MG63 (cell line): ENCODE data around the gene AADAT. TPM values are rescaled to one million over a fixed set of nuclear protein-coding genes. Genes with fewer than 3 reads are reported as not detected.
"Not testable (repeated sequence)": the region's sequence is repeated elsewhere in the genome, so short reads cannot be mapped to it uniquely, and the experiment has no call there.

ENCODE experiments used
- DNase-seq: peaks from one replicate; pipeline ENCODE4 v3.0.0-alpha.2; 2020
- H3K27me3 ChIP-seq: fragments of 250-450 bp; sonication (Bioruptor Pico); 2 replicates; pipeline ENCODE4 v1.5.1; 2020; ENCODE audit warnings: mild to moderate bottlenecking, moderate library complexity
- H3K36me3 ChIP-seq: fragments of 250-450 bp; sonication (Bioruptor Pico); 2 replicates; pipeline ENCODE4 v1.5.1; 2020; ENCODE audit warnings: mild to moderate bottlenecking, moderate library complexity
- H3K4me3 ChIP-seq: fragments of 250-450 bp; sonication (Bioruptor Pico); 2 replicates; pipeline ENCODE4 v1.5.1; 2020; ENCODE audit warnings: mild to moderate bottlenecking, moderate library complexity
- H3K9me3 ChIP-seq: fragments of 250-450 bp; sonication (Bioruptor Pico); 2 replicates; pipeline ENCODE4 v1.5.1; 2020; ENCODE audit warnings: mild to moderate bottlenecking, moderate library complexity
- total RNA-seq: library from RNA; depleted of rRNA; stranded (reverse); fragments of >200 nt; shearing (Covaris generic); gene quantifications from 2 replicates; pipeline ENCODE4 v1.2.3, GENCODE V29; 2014; ENCODE audit warnings: low replicate concordance

Gene AADAT
- total RNA-seq, 1 experiment from 2014 or later, result 2.6 TPM

DNA sequence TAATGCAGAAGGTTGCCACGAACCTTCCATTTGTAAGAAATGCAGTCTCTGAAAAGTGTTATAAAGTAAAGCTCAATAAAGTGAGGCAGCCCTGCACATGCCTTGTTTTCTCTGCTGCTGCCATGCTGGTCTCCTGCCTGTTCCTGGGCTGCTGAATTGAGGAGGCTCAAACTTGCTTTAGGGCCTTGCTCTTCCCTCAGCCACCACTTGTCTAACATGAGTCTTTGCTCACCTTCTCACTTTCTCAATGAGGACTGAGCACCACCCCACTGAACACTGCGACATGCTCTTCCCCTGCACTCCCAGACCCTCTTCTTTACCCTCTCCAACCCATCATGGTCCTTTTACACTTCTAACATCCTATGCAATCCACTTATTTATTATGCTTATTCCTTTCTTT lies 38.4 kb downstream of the AADAT start:
- H3K36me3 ChIP-seq, result no peaks in the 10 kb centered on the region
- no peak overlapping the region for H3K4me3 ChIP-seq
- no peaks in the 10 kb centered on the region for H3K27me3 ChIP-seq
- no peaks in the 10 kb centered on the region for H3K9me3 ChIP-seq
- DNase-seq, result no peak

DNA sequence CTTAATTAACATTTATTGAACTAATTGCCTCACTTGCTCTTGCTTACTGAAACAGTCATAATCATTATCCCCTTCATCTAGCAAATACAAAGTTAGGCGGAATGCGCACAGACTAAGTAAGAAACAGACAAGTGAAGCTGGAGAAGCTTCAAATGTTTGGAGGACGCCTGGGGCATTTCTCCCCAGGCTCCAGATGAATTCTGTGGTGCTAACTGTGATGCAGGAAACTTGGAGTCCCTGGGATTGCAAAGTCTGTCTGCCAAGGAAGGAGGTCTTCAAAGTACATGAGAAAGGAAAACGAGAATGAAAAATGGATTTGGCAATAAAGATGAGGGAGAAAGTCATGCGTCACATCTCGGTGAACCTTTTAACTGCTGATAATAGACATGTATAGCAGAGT lies 40.0 kb downstream of the AADAT start:
- Histone ChIP-seq H3K9me3 (no peaks in the 10 kb centered on the region), H3K36me3 (no peaks in the 10 kb centered on the region), H3K27me3 (no peaks in the 10 kb centered on the region), H3K4me3 (no peak overlapping the region)
- DNase-seq, result no peak

DNA sequence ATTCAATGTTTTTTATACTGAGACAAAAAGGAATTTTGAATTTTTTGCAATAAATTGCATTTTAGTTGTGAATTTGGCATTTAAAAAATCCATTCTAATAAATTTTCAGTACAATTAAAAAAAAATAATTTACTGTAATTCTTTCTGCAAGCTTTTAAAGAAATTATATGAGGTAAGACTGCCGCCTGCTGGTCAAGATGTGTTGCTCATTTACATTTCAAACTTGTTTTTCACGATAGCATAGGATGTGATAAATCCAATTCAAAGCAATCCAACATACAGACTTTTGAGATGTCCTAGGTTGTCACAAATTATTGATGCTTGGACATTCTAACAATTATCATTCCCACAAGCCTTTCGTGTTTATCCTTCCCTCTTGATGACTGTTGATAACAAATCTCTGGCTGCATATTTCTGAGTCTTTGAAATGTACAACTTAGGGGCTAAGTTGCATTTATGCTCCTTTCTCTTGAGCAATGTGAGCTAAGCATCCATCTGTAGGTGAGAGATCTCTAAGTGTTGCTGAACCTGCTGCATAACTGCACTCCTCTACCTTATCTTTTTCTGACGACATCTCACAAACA lies 41.9 kb downstream of the AADAT start:
- Histone ChIP-seq H3K36me3 (no peaks in the 10 kb centered on the region), H3K9me3 (no peaks in the 10 kb centered on the region), H3K27me3 (no peaks in the 10 kb centered on the region), H3K4me3 (no peak overlapping the region)
- DNase-seq, result no peak

DNA sequence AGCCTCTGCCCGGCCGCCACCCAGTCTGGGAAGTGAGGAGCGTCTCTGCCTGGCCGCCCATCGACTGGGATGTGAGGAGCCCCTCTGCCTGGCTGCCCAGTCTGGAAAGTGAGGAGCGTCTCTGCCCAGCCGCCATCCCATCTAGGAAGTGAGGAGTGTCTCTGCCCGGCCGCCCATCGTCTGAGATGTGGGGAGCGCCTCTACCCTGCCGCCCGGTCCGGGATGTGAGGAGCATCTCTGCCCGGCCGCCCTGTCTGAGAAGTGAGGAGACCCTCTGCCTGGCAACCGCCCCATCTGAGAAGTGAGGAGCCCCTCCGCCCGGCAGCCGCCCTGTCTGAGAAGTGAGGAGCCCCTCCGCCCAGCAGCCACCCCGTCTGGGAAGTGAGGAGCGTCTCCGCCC lies 43.6 kb downstream of the AADAT start:
- not testable (repeated sequence) for H3K9me3 ChIP-seq, H3K4me3 ChIP-seq, H3K27me3 ChIP-seq, DNase-seq, H3K36me3 ChIP-seq

DNA sequence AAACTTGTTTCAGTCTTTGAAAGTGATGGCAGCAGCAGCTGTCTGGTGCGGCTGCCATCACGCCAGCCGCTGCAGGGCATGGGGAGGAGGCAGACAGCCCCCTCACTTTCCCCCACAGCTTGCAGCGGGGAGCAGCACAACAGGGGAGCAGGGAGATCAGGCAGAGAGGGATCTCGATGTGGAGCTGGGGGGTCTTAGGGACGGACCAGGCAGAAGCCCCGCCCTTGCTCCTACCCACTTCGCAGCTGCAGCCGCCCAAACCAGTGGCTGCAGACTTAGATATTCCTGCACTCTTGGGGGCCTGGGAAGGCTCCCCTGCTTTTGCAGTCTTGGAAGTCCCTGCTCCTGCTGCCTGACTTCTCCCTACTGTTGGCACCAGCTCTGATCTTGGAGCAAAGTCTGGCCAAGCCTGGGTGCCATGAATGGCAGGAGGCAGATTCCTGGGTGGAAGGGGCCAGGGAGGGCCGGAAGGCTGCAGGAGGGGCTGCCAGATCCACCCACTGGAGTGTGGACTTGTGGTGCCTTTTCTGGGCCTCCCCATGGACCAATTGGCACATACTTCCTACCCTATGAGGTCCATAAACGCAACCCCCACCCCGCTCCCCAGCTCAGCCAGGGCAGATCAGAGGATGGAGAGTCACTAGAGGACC lies 49.6 kb downstream of the AADAT start:
- Histone ChIP-seq H3K36me3 (no peaks in the 10 kb centered on the region), H3K9me3 (no peaks in the 10 kb centered on the region), H3K4me3 (no peak overlapping the region), H3K27me3 (no peaks in the 10 kb centered on the region)
- no peak for DNase-seq

DNA sequence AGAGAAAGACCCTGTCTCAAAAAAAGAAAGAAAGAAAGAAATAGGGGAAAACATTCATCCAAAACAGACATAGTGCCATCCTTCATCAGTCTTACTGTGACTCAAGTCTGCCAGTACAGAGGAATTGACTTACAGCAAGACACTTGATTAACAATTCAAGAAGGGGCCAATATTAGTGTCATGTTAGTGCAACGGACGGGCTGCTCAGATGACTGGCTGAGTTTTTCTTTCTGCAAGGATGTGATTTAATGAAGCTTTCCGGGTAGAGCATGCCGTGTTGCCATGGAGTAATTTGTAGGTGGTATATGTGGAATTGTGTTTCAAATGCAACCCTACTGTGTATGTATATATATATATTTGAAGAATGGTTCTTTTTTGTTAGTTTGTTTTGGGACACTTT lies 51.0 kb downstream of the AADAT start:
- H3K9me3 ChIP-seq, result no peaks in the 10 kb centered on the region
- no peak for DNase-seq
- no peaks in the 10 kb centered on the region for H3K27me3 ChIP-seq

DNA sequence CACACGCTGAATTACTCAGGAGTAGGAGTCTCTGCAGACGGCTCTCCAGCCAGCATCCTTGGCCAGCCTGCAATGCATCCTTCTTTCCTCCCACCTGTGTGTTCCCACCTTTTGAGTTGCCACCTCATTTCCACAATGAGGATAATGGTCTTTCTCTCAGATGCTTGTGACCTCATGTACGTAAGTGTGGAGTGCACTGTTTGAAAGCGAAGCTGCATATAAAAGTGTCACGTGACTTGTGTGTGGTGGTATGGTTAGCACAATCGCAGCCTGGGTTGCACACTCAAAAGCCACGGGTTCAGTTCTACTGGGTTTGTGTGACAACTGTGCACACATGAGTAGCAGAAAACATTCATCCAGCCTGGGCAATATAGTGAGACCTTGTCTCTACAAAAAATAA lies 51.5 kb downstream of the AADAT start:
- Histone ChIP-seq H3K4me3 (no peak overlapping the region), H3K27me3 (no peaks in the 10 kb centered on the region), H3K36me3 (no peaks in the 10 kb centered on the region), H3K9me3 (no peaks in the 10 kb centered on the region)
- no peak for DNase-seq

More for the DNA sequence above, 51.0 kb downstream of the AADAT start:
- no peaks in the 10 kb centered on the region for H3K36me3 ChIP-seq
- no peak overlapping the region for H3K4me3 ChIP-seq

DNA sequence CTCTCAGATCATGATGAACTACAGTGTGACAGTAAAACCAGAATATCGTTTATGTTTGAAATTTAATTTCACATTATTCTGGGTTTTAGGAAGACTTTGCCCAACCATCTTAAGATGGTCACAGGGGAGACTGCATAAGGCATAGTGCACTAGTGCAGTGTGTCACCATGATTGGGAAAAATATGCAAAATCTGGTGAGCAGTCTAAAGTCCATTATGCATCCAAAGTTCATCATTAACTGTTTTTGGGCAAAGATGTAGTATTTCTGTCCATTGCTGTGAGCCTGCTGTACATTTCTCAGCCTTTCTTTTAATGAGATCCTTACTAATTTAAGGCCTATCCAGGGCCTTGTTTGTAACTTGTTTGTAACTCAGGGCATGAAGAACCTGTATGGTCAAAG lies 52.3 kb downstream of the AADAT start:
- DNase-seq, result no peak
- Histone ChIP-seq H3K4me3 (no peak overlapping the region), H3K9me3 (no peaks in the 10 kb centered on the region), H3K27me3 (no peaks in the 10 kb centered on the region), H3K36me3 (no peaks in the 10 kb centered on the region)

DNA sequence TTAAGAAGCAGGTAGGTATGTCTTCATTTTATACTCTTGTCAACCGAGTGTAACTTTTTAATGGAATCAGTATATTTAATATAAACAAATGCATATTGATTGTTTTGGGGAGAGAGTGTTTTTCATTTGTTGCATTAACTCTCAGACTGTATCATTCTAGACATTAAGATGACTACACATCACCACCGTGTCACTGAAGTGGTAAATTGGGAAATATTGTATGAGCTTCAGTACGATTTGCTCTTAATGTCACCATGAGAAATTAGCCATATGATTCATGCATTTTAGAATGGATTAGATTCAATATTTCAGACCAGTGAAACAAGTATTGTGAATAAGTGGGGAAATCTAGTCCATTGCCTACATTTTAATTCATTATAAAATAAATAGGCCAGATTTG lies 53.9 kb downstream of the AADAT start:
- Histone ChIP-seq H3K27me3 (no peaks in the 10 kb centered on the region), H3K36me3 (no peaks in the 10 kb centered on the region), H3K4me3 (no peak overlapping the region), H3K9me3 (no peaks in the 10 kb centered on the region)
- DNase-seq, result no peak

DNA sequence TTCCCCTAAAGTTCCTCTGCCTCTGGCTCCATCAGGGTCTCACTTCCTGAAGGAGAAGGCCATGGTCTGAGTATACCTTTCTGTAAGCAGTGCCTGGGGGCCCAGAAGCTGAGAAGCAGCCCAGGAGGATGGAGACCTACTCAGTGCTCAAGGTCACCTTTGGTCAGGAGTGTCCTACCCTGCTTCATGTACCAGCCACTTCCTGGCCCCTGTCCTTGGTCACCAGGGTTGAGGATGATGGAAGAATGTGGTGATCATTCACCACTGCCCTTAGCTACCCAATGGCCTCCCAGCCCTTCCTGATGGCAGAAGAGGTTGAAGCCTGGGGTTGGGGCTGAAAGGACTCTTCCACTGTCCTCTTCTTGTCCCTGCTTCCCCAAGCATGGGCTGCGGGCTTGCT lies 54.5 kb downstream of the AADAT start:
- Histone ChIP-seq H3K36me3 (no peaks in the 10 kb centered on the region), H3K9me3 (no peaks in the 10 kb centered on the region), H3K4me3 (no peak overlapping the region), H3K27me3 (no peaks in the 10 kb centered on the region)
- no peak for DNase-seq

DNA sequence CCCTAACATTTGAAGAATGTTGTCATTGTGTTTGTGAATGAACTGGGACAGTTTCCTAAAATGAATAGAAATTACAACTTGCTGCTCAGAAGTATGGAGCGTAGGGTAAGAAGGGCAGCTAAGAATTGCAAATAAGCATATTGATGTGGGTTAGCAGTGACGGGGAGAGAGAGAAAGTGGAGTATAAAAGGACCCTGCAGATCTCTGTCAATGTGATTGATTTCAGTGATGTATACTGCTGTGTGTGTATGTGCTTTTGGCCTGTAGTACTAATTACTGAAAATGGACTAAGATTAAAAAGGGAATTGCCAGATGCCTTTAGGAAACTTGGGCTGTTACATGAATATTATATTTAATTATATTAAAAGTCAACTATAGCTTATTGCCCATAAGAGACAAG lies 55.8 kb downstream of the AADAT start:
- Histone ChIP-seq H3K27me3 (no peaks in the 10 kb centered on the region), H3K4me3 (no peak overlapping the region), H3K9me3 (no peaks in the 10 kb centered on the region), H3K36me3 (no peaks in the 10 kb centered on the region)
- DNase-seq, result no peak

DNA sequence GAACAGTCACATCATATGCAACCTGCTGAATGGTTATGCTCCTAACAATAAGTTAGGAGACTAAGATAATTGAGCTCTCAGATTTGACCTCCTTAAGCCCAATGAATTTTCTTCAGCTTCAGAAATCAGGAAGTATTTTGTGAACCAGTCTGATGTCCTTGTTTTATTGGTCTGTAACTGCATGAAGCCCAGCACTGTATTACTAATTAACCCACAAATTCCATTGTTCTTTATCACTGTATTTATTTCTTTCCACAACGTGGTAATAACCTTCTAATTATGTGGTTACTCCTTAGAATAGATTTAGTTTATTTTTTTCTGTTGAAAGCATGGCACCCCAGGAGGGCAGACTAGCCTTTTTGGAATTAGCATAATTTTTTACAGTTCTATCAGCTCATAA lies 59.6 kb downstream of the AADAT start:
- Histone ChIP-seq H3K27me3 (peaks cover 4% of the 10 kb centered on the region; the same call in 1 of the 2 replicates), H3K9me3 (no peaks in the 10 kb centered on the region), H3K4me3 (no peak overlapping the region), H3K36me3 (no peaks in the 10 kb centered on the region)
- no peak for DNase-seq

DNA sequence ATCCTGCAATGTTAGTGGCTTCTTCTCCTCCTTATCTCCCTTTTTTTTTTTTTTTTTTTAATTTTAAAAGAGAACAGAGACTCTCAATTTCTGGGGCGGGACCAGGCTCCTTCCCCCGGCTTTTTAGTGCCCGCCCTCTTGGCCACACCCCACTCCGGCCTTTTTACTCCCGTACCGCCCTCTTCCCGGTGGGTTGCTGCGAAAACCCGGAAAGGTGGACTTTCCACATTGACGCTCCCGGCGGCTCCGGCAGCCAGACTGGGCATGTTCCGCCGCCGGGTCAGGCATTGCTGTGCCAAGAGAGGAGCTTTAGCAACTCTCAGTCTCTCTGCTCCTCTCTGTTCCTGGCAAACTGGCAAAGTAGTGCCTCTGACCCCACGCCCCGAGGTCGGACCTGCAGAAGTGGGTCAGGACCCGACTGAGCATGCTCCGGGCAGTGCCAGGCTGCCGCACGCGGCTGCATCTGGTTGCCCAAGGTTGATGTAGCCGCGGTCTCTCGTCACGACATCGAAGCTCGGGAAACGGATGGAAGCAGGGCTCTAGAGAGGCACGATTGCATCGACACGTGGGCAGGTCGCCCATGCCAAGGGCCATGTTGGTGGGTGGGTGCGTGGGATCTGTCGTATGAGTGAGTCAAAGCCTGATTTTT lies 62.5 kb downstream of the AADAT start:
- no peaks in the 10 kb centered on the region for H3K9me3 ChIP-seq
- H3K27me3 ChIP-seq, result peaks cover 6% of the 10 kb centered on the region; the same call in 1 of the 2 replicates
- no peaks in the 10 kb centered on the region for H3K36me3 ChIP-seq
- peak overlapping the region; percentile 60 for H3K4me3 ChIP-seq
- DNase-seq, result peak; percentile 85

DNA sequence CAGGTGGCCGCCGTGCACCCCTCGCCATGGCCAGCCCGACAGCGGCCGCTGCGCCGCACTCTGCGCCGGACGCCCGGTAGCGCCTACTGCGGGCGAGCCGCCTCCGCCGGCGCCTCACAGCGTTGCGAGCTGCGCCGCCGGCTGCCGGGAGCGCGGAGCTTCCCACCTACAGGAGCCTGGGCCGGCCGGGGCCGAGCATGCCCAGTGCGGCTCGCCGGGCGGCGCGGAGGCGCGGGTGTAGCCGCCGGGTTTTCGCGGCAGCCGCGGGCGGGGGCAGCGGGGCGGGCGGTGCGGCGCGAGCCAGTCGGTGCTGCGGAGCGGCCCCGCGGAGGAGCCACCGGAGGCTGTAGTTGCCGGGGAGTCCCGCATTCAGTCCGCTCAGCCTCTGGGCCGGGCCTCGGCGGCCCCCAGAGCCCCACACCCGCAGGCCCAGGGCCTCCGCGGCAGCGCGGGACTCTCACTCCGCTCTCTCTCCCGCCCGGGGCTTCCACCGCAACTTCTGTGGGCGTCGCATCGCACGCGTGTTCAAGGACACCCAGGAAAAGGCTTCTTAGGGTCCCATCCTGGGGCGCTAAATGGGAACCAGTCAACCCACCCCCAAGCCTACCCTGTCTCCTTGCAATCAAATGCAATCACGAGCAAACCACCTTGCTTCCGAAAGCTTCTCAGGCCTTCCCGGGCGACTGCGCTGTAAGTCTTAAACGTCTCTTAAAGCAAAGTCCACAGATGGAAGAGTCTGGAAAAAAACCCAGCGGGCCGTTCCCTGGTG lies 63.3 kb downstream of the AADAT start, which contains the start of gene MFAP3L:
Gene MFAP3L, minus strand, starts transcription at position 143 of the 769 bp plus-strand sequence. CDS start 20,518 bp downstream, outside the sequence.
- H3K9me3 ChIP-seq, result no peaks in the 10 kb centered on the region
- H3K36me3 ChIP-seq, result no peaks in the 10 kb centered on the region
- H3K4me3 ChIP-seq, result peak within 1 kb of the TSS; percentile 60
- H3K27me3 ChIP-seq, result peaks cover 6% of the 10 kb centered on the region; the same call in 1 of the 2 replicates
- DNase-seq, result peak; percentile 83

DNA sequence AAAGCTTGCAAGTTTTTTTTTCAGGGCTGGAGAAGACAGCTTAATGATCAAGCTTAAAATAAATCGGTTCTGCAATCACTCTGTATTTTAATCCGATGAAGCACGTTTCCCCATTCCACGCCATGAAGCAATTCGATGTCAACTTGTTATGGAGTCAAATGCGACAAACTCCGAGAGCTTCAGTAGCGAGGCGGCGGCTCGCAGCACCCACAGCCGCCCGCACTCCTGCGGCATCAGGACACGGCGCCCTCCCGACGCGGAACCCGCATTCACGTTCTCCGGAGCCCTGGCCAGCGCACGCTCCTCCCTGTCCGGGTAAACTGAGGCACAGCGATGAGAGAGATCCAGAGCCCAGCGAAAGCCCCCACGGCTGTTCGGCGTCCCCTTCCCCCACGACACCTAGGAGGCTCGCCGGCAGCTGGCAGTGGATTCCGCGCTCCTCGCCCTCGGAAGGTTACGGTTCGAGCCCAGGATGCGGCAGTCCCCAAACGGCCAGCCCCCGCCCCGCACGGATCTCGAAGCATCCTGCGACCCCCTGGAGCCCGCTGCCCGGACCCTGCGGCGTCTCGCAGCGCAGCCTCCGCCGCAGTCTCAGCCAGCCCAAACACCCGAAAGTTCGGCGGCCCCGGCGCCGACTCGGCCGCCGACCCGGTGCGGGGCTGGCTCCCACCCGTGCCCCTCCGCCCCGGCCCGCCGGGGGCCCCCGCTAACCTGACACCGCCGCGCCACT lies 64.1 kb downstream of the AADAT start:
- Histone ChIP-seq H3K4me3 (no peak overlapping the region), H3K9me3 (no peaks in the 10 kb centered on the region), H3K36me3 (no peaks in the 10 kb centered on the region), H3K27me3 (peaks cover 6% of the 10 kb centered on the region; the same call in 1 of the 2 replicates)
- DNase-seq, result no peak

DNA sequence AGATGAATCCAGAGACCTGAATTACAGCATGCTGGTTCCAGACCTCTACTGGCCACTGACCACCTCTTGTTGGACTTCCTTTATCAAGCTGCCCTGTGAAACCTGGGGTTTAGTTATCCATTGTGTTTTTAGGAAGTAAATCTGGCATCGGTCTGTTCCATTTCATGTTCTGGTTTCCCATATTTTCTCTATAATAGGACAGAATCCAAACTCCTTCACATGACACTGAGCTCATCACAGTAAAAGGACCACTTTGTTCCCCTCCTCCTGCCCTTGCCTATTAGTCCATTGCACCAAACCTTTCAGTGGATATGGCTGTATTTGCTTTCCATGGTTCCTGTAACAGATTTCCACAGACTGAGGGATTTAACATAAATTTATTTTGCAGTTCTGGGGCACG lies 67.5 kb downstream of the AADAT start:
- Histone ChIP-seq H3K36me3 (no peaks in the 10 kb centered on the region), H3K4me3 (no peak overlapping the region), H3K9me3 (no peaks in the 10 kb centered on the region), H3K27me3 (peaks cover 6% of the 10 kb centered on the region; the same call in 1 of the 2 replicates)
- no peak for DNase-seq

DNA sequence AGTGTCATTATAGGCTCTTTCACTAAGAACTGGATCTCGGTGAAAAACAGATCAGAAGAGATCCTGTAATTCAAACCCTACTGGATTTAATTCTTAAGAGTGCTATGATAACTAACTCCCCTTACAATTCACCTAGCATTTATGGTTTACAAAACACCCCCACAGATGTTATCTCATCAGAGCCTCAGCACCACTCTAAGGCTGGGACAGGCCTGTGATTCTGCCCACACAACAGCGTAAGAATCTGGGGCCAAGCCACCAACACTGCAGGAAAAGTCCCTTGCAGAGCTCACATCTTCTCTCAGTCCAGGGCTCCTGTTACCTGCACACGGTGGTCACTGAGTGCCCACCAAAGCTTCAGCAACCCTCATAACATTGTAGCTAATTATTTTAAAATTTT lies 72.5 kb downstream of the AADAT start:
- H3K4me3 ChIP-seq, result no peak overlapping the region
- H3K9me3 ChIP-seq, result no peaks in the 10 kb centered on the region
- no peaks in the 10 kb centered on the region for H3K27me3 ChIP-seq
- H3K36me3 ChIP-seq, result no peaks in the 10 kb centered on the region
- DNase-seq, result no peak
